AG09309 (cell line): ENCODE results near the gene AKAP8.

ENCODE experiments used
- DNase-seq: peaks from one replicate; pipeline ENCODE4 v3.0.0-alpha.2; 2010; ENCODE audit warnings: low read depth
- H3K4me3 ChIP-seq: 2 replicates; pipeline ENCODE4 v1.5.1; 2011; ENCODE audit warnings: mild to moderate bottlenecking, low read depth, low read length, moderate library complexity; ENCODE audit not compliant: control insufficient read depth
- TF ChIP-seq, protein P1 (sequence below): IDR thresholded peaks from 2 replicates; pipeline ENCODE4 v1.5.1; 2011; ENCODE audit warnings: mild to moderate bottlenecking, low read depth, low read length, inconsistent platforms; ENCODE audit not compliant: insufficient read depth, control insufficient read depth; ENCODE audit errors: missing control alignments

The AKAP8 gene

DNA sequence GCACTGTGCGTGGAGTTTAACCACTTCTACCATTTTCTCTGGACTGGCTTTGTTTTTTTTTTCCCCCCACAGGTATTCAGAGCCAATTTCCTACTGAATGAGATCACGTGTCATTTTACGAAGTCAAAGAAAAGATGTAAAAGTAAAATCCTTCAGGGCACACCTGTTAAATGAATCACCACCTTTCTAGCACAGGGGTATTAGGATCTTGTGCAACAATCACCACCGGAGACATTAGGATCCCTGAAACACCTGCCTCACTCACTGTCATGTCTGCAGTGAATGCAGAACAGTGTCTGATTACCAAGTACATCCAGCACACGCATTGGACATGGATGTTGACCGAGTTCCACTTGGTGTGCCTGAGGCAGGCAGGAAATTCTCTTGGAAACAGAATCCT is 64.5 kb downstream of the AKAP8 start:
- no peak for DNase-seq
- TF ChIP-seq, protein P1, sequence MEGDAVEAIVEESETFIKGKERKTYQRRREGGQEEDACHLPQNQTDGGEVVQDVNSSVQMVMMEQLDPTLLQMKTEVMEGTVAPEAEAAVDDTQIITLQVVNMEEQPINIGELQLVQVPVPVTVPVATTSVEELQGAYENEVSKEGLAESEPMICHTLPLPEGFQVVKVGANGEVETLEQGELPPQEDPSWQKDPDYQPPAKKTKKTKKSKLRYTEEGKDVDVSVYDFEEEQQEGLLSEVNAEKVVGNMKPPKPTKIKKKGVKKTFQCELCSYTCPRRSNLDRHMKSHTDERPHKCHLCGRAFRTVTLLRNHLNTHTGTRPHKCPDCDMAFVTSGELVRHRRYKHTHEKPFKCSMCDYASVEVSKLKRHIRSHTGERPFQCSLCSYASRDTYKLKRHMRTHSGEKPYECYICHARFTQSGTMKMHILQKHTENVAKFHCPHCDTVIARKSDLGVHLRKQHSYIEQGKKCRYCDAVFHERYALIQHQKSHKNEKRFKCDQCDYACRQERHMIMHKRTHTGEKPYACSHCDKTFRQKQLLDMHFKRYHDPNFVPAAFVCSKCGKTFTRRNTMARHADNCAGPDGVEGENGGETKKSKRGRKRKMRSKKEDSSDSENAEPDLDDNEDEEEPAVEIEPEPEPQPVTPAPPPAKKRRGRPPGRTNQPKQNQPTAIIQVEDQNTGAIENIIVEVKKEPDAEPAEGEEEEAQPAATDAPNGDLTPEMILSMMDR = no peak
- H3K4me3 ChIP-seq = no peak overlapping the region

- TF ChIP-seq, protein P1 = no peak
- no peak for DNase-seq
- H3K4me3 ChIP-seq = no peak overlapping the region
Measured at GRCh38 chr19:15313649-15314279, 65.8 kb downstream of the AKAP8 start.

DNA sequence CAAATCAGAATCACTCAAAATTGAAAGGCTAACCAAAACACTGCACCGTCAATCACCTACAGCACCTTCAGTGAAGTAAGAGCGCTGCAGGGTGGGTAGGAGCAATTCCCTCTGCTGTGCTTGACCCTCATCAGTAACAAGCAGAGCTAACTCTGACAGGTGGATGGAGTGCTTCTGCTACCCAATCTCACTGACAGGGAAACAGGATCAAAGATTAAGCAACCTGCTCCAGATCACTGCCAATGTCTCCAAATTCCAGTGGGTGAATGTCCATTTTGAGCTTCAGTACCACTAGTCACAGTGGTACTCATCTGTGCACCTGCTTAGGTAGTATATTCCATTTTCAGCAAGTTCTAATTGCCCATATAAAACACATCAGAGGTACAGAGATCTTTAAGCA is 72.4 kb downstream of the AKAP8 start:
- no peak overlapping the region for H3K4me3 ChIP-seq
- TF ChIP-seq, protein P1 = no peak
- no peak for DNase-seq

GRCh38 chr19:15305582-15306334 is 73.8 kb downstream of the AKAP8 start:
- no peak for DNase-seq
- H3K4me3 ChIP-seq = no peak overlapping the region
- TF ChIP-seq, protein P1 = no peak

DNA sequence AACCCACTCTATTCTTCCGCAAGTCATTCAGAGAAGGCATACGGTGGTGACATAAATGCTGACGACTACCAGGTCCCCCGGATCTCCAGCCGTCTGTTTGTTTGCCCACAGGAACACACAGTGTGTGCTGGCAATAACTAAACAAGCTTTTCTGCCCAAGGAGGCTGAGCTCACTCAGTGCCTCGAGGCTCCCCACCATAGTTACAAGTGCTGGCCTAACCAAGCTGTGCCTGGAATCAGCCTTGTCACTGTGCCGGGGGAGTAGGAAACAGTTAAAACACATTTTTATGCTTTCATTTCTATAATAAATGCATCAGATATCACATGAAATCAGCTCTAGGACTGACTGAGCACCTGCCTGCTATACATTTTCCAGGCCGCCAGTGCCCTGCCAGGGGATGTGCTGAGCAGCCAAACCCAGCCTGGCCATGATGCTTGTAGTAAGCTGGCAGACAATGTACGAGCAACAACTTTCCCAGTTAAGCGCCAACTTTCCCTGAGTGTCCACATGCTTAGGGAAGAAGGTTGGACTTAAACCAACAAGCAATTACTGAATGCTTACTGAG is 75.4 kb downstream of the AKAP8 start:
- TF ChIP-seq, protein P1 = no peak
- no peak for DNase-seq
- H3K4me3 ChIP-seq = no peak overlapping the region
